ENCODE data around the gene CFAP141.
"Not testable (repeated sequence)": the region's sequence is repeated elsewhere in the genome, so short reads cannot be mapped to it uniquely, and the experiment has no call there.

CFAP141 gene

DNA sequence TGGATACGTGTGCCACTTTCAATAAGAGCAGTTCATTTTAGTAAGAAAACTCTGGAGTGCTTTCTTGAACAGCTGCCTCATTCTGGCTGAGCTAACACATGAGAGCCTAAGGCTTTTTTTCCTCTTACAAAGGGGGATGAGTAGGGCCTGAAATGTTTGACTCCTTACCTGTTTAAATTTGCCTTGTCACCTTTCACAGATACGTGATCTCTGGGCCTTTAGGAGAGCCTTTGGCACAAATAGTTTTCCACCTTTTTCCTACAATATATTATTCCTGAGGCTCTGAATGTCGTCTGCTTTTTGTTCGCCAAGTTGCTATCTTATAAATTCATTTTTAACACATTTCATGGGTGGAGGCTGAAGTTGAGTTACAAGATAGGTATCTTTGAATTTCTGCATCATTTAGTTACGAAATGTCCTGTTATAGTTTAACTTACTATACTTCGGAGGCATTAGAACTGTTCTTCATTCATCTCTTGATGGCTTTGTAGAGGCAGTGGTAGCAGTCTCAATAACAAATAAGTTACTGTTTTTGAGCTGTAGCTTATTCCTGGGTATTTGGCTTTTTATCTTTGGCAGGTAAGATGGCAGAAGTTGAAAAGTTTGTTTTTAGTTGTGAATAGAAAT lies 31.9 kb upstream of the CFAP141 start:
- H3K27me3 Mint-ChIP-seq (ENCODE audit: low read depth): no peaks in the 10 kb centered on the region
- TF ChIP-seq, protein P1, sequence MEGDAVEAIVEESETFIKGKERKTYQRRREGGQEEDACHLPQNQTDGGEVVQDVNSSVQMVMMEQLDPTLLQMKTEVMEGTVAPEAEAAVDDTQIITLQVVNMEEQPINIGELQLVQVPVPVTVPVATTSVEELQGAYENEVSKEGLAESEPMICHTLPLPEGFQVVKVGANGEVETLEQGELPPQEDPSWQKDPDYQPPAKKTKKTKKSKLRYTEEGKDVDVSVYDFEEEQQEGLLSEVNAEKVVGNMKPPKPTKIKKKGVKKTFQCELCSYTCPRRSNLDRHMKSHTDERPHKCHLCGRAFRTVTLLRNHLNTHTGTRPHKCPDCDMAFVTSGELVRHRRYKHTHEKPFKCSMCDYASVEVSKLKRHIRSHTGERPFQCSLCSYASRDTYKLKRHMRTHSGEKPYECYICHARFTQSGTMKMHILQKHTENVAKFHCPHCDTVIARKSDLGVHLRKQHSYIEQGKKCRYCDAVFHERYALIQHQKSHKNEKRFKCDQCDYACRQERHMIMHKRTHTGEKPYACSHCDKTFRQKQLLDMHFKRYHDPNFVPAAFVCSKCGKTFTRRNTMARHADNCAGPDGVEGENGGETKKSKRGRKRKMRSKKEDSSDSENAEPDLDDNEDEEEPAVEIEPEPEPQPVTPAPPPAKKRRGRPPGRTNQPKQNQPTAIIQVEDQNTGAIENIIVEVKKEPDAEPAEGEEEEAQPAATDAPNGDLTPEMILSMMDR (IDR thresholded peaks at IDR 0.05; ENCODE audit: unreplicated experiment in 3 of 3): no peak
- peak overlapping the region in 1 of 3 experiments; percentile 24 for H3K27ac Mint-ChIP-seq
- no peaks in the 10 kb centered on the region for H3K4me1 Mint-ChIP-seq
- H3K36me3 Mint-ChIP-seq (ENCODE audit: low read depth): peaks cover 83% of the 10 kb centered on the region
- H3K9me3 Mint-ChIP-seq: no peaks in the 10 kb centered on the region
- no peak overlapping the region for H3K4me3 Mint-ChIP-seq

DNA sequence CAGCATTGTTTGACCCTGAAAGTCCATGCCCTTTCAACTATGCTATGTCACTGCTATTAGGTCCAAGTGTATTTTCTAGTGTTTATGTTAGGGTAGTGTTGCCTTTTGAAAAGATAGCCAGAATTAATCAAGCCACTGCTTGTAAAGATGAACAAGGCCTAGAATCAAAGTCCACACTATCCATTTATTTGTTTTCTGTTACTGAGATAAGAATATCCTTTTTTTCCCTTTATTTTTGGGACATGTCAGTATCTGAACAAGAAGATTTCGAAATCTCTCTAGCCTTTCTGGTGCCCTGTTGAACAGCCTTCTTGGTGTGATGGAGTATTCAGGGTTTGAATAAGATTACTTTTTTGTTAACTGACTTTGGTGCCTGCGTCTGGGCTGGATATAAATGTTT lies 31.3 kb upstream of the CFAP141 start:
- TF ChIP-seq, protein P1 (IDR thresholded peaks at IDR 0.05; ENCODE audit: unreplicated experiment in 3 of 3): no peak
- H3K9me3 Mint-ChIP-seq: no peaks in the 10 kb centered on the region
- H3K4me1 Mint-ChIP-seq: no peaks in the 10 kb centered on the region
- H3K4me3 Mint-ChIP-seq: no peak overlapping the region
- H3K27me3 Mint-ChIP-seq (ENCODE audit: low read depth): no peaks in the 10 kb centered on the region
- no peak overlapping the region for H3K27ac Mint-ChIP-seq
- peaks cover 83% of the 10 kb centered on the region for H3K36me3 Mint-ChIP-seq (ENCODE audit: low read depth)

DNA sequence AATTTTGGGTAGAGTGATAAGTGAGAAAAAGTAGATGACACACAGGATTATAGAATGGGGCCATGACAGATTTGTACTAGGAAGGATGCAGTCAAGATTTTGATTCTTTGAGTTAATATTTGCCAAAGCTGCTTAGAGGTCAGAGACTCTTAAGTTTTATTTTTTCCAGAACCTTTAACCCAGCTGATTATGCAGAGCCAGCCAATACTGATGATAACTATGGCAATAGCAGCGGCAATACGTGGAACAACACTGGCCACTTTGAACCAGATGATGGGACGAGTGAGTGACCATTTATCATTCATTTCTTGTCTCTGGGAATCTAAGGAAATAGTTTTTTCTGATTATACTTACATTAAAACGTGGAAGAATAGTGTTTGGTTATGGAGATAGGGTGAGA lies 30.7 kb upstream of the CFAP141 start:
- Mint-ChIP-seq H3K36me3 (ENCODE audit: low read depth) (peaks cover 82% of the 10 kb centered on the region), H3K27me3 (ENCODE audit: low read depth) (no peaks in the 10 kb centered on the region)
- TF ChIP-seq, protein P1 (IDR thresholded peaks at IDR 0.05; ENCODE audit: unreplicated experiment in 3 of 3): no peak

DNA sequence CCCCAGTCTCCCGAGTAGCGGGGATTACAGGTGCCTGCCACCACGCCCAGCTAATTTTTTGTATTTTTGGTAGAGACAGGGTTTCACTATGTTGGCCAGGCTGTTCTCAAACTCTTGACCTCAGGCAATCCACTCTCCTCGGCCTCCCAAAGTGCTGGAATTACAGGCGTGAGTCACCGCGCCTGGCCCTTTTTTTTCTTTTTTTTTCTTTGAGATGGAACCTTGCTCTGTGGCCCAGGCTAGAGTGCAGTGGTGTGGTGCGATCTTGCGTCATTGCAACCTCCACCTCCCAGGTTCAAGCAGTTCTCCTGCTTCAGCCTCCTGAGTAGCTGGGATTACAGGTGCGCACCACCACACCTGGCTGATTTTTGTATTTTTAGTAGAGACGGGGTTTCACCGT lies 27.0 kb upstream of the CFAP141 start:
- not testable (repeated sequence) for H3K27ac Mint-ChIP-seq, H3K4me3 Mint-ChIP-seq
- peaks cover 86% of the 10 kb centered on the region for H3K36me3 Mint-ChIP-seq (ENCODE audit: low read depth)

More for the DNA sequence above, 30.7 kb upstream of the CFAP141 start:
- Mint-ChIP-seq H3K27ac (no peak overlapping the region), H3K9me3 (no peaks in the 10 kb centered on the region), H3K4me1 (no peaks in the 10 kb centered on the region), H3K4me3 (no peak overlapping the region)

DNA sequence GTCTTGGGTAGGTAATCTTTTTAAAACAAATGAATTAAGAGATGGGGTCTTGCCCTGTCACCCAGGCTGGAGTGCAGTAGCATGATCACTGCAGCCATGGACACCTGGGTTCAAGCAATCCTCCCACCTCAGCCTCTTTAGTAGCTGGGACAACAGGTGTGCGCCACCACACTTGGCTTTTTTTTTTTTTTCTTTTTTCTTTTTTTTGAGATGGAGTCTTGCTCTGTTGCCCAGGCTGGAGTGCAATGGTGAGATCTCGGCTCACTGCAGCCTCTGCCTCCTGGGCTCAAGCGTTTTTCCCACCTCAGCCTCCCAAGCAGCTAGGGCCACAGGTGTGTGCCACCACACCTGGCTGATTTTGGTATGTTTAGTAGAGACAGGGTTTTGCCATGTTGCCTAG lies 25.0 kb upstream of the CFAP141 start:
- H3K27ac Mint-ChIP-seq; H3K4me3 Mint-ChIP-seq; H3K4me1 Mint-ChIP-seq; H3K9me3 Mint-ChIP-seq; H3K27me3 Mint-ChIP-seq (ENCODE audit: low read depth): not testable (repeated sequence)
- H3K36me3 Mint-ChIP-seq (ENCODE audit: low read depth): peaks cover 83% of the 10 kb centered on the region

More for the DNA sequence above, 27.0 kb upstream of the CFAP141 start:
- not testable (repeated sequence) for H3K27me3 Mint-ChIP-seq (ENCODE audit: low read depth); H3K9me3 Mint-ChIP-seq; H3K4me1 Mint-ChIP-seq

DNA sequence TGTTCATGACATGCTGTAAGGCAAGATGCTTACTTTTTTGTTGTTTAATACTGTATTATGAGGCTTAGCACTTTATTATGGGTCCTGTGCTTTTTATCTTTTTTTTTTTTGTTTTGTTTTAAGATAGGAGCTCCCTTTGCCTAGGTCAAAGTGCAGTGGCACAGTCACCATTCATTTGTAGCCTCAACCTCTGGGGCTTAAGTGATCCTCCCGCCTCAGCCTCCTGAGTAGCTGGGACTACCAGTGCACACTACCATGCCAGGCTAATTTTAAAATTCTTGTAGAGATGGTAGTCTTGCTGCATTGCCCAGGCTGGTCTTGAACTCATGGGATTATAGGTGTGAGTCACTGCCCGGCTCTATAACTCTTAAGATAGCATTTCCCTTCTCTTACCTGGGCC lies 19.2 kb upstream of the CFAP141 start:
- no peak overlapping the region for H3K27ac Mint-ChIP-seq
- H3K36me3 Mint-ChIP-seq (ENCODE audit: low read depth): peaks cover 54% of the 10 kb centered on the region
- peaks cover 34% of the 10 kb centered on the region for H3K4me1 Mint-ChIP-seq
- peak overlapping the region in 1 of 3 experiments; percentile 9 for H3K4me3 Mint-ChIP-seq
- TF ChIP-seq, protein P1 (IDR thresholded peaks at IDR 0.05; ENCODE audit: unreplicated experiment in 3 of 3): no peak
- no peaks in the 10 kb centered on the region for H3K27me3 Mint-ChIP-seq (ENCODE audit: low read depth)
- H3K9me3 Mint-ChIP-seq: no peaks in the 10 kb centered on the region

DNA sequence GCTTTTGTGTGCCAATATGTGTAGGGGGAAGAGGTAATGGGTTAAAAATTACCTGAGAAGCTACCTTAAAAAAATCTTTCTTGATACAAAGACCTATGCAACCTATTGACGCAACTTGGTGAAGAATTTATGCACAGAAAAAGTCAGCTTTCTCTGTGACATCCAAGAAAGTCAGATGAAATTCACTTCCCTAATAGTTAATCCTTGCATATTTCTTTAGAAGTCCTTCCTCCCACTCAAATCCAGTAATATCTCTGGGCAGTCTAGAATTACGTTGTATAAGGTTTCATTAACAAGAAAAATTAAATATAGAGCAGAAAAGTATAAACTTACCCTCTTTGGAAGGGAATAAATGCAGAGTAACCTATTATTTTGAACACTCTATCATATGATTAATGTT lies 17.5 kb upstream of the CFAP141 start:
- no peaks in the 10 kb centered on the region for H3K27me3 Mint-ChIP-seq (ENCODE audit: low read depth)
- no peaks in the 10 kb centered on the region for H3K9me3 Mint-ChIP-seq
- peak overlapping the region; percentile 90 to 100 (median 94) for H3K27ac Mint-ChIP-seq
- peak overlapping the region; percentile 95 to 99 (median 99) for H3K4me3 Mint-ChIP-seq
- TF ChIP-seq, protein P1 (IDR thresholded peaks at IDR 0.05; ENCODE audit: unreplicated experiment in 3 of 3): no peak
- H3K4me1 Mint-ChIP-seq: peaks cover 44% of the 10 kb centered on the region
- H3K36me3 Mint-ChIP-seq (ENCODE audit: low read depth): peaks cover 45% of the 10 kb centered on the region

Measured in nephron (organoid).